Endothelial cell of umbilical vein (primary cell): ENCODE results near the gene CACNA2D3. TPM values are rescaled to one million over a fixed set of nuclear protein-coding genes. Genes with fewer than 3 reads are reported as not detected.

ENCODE experiments used
- BruUV-seq: library from RNA; stranded (reverse); fragments of 400-500 nt; replicated peaks from 2 replicates; lab custom pipeline; 2021; lab: Mats Ljungman, UMichigan
- CTCF ChIA-PET: fragments of 300-600, 350-600 bp; sonication (Branson Sonifier 250); formaldehyde crosslinking; loops from one replicate; lab custom pipeline; 2021; ENCODE audit warnings: antibody characterized with exemption, inconsistent platforms; lab: Charles Lee
- POLR2A ChIA-PET: fragments of 300-600, 350-600 bp; sonication (Branson Sonifier 250); formaldehyde crosslinking; loops from one replicate; lab custom pipeline; 2021; ENCODE audit warnings: antibody characterized with exemption, inconsistent platforms; lab: Charles Lee
- DNase-seq: peaks from one replicate; pipeline ENCODE4 v3.0.0-alpha.2; 2011; ENCODE audit warnings: low read depth, low spot score
- FAIRE-seq: peaks from 2 replicates; lab custom pipeline; 2011; peaks lifted over from hg19 to GRCh38; lab: Jason Lieb, UNC
- H2AFZ ChIP-seq: 2 replicates; pipeline ENCODE4 v1.6.0; 2012; ENCODE audit warnings: low read depth, low read length, control low read depth, inconsistent platforms
- H3K27ac ChIP-seq: 2 replicates; pipeline ENCODE4 v1.5.1; 2011; ENCODE audit warnings: low read depth, mild to moderate bottlenecking, control low read depth, low read length, moderate library complexity; ENCODE audit not compliant: insufficient read depth
- H3K27me3 ChIP-seq, 2 experiments: 2 replicates each; pipeline versions ENCODE4 v1.6.0 to v1.6.1; 2011; ENCODE audit warnings: low read length in 2 of 2, mixed read lengths in 1 of 2; ENCODE audit not compliant: control insufficient read depth in 2 of 2, insufficient read depth in 2 of 2
- H3K36me3 ChIP-seq, 2 experiments: 2 replicates in 1 of 2; 3 replicates in 1 of 2; pipeline ENCODE4 v1.5.1; 2011; ENCODE audit warnings: low read length in 2 of 2, mild to moderate bottlenecking in 1 of 2, moderate library complexity in 1 of 2; ENCODE audit not compliant: control insufficient read depth in 2 of 2, insufficient read depth in 2 of 2; ENCODE audit errors: extremely low read depth in 1 of 2
- H3K4me1 ChIP-seq: 3 replicates; pipeline ENCODE4 v1.5.1; 2011; ENCODE audit warnings: mild to moderate bottlenecking, low read length; ENCODE audit not compliant: control insufficient read depth, insufficient read depth; ENCODE audit errors: extremely low read depth
- H3K4me2 ChIP-seq: 2 replicates; pipeline ENCODE4 v1.6.1; 2011; ENCODE audit warnings: low read length, control low read depth, mixed read lengths; ENCODE audit not compliant: insufficient read depth
- H3K4me3 ChIP-seq, 3 experiments: fragments of 200-600 bp in 1 of 3; sonication (generic), shearing (Covaris generic) in 1 of 3; replicated peaks in 1 of 3; 2 replicates each; pipeline ENCODE4 v1.5.1; 2011 to 2016; ENCODE audit warnings: control low read depth in 3 of 3, low read length in 3 of 3, mild to moderate bottlenecking in 2 of 3, inconsistent platforms in 1 of 3, low read depth in 1 of 3, moderate library complexity in 1 of 3; ENCODE audit not compliant: insufficient read depth in 1 of 3
- H3K79me2 ChIP-seq: 2 replicates; pipeline ENCODE4 v1.6.0; 2012; ENCODE audit warnings: low read length, inconsistent platforms; ENCODE audit not compliant: control insufficient read depth, insufficient read depth
- H3K9ac ChIP-seq: replicated peaks from 2 replicates; pipeline ENCODE3; 2011; ENCODE audit warnings: low read length, control low read depth; ENCODE audit not compliant: insufficient read depth; ENCODE audit errors: extremely low read depth
- H3K9me1 ChIP-seq: replicated peaks from 3 replicates; pipeline ENCODE4 v1.6.0; 2011; ENCODE audit warnings: mild to moderate bottlenecking, low read length; ENCODE audit not compliant: control insufficient read depth, insufficient read depth; ENCODE audit errors: extremely low read depth
- H3K9me3 ChIP-seq: replicated peaks from 2 replicates; pipeline ENCODE4 v1.5.1; 2012; ENCODE audit warnings: low read length, inconsistent platforms; ENCODE audit not compliant: control insufficient read depth, insufficient read depth
- H4K20me1 ChIP-seq: replicated peaks from 2 replicates; pipeline ENCODE3; 2011; ENCODE audit warnings: mild to moderate bottlenecking, low read length; ENCODE audit not compliant: control insufficient read depth, insufficient read depth; ENCODE audit errors: extremely low read depth
- EZH2 ChIP-seq: IDR thresholded peaks from 2 replicates; pipeline ENCODE4 v1.6.1; 2012; ENCODE audit warnings: borderline replicate concordance, low read depth, mild to moderate bottlenecking, moderate library complexity, low read length, inconsistent platforms; ENCODE audit not compliant: severe bottlenecking
- FOS ChIP-seq: IDR thresholded peaks from 2 replicates; pipeline ENCODE4 v1.6.1; 2011; ENCODE audit warnings: mild to moderate bottlenecking, low read length, moderate library complexity, borderline replicate concordance; ENCODE audit not compliant: insufficient read depth
- GATA2 ChIP-seq: IDR thresholded peaks from 2 replicates; pipeline ENCODE4 v1.7.0; 2011; ENCODE audit warnings: low read depth, mild to moderate bottlenecking, moderate library complexity, mixed read lengths, low read length; ENCODE audit not compliant: insufficient read length, insufficient read depth
- JUN ChIP-seq: IDR thresholded peaks from 2 replicates; pipeline ENCODE4 v1.6.1; 2011; ENCODE audit warnings: borderline replicate concordance, low read depth; ENCODE audit not compliant: insufficient read length, insufficient read depth
- MYC ChIP-seq: IDR thresholded peaks from one replicate; pipeline ENCODE4 v1.6.1; 2011; ENCODE audit warnings: mild to moderate bottlenecking, low read depth, low read length
- POLR2A ChIP-seq: IDR thresholded peaks from 2 replicates; pipeline ENCODE4 v1.6.1; 2012; ENCODE audit warnings: low read depth, mild to moderate bottlenecking, control low read depth, low read length
- POLR2AphosphoS5 ChIP-seq: IDR thresholded peaks from 2 replicates; pipeline ENCODE4 v1.6.1; 2012; ENCODE audit warnings: low read depth, mild to moderate bottlenecking, control low read depth, low read length, moderate library complexity; ENCODE audit not compliant: insufficient read depth
- dilution Hi-C: fragments of 300-500 bp; cut with MboI; formaldehyde crosslinking; loops from one replicate; pipeline ENCODE4 v1.15.0; 2019; ENCODE audit warnings: low sequenced_read_pairs; ENCODE audit not compliant: extremely low pct_ligation_motif_present
- intact Hi-C: fragments of 100-400 bp; cut with micrococcal nuclease; formaldehyde crosslinking; loops from one replicate; pipeline ENCODE4 v1.10.0; 2022
- polyA plus RNA-seq, 4 experiments: library from polyadenylated mRNA; depleted of rRNA in 3 of 4; stranded (reverse) in 3 of 4; unstranded in 1 of 4; fragments of >200 nt; gene quantifications; 2 replicates each; pipeline versions ENCODE4 v1.2.1 to v1.2.3, GENCODE V29; 2011 to 2012; ENCODE audit warnings: missing spikeins in 1 of 4
- total RNA-seq: library from RNA; stranded (reverse); gene quantifications from 2 replicates; pipeline ENCODE4 v1.2.3, GENCODE V29; 2021
- TF ChIP-seq, protein P1 (sequence below), 2 donors: IDR thresholded peaks; 1 replicate in 1 of 2; 2 replicates in 1 of 2; pipeline ENCODE4 v1.5.1; 2011; ENCODE audit warnings: low read length in 2 of 2, mild to moderate bottlenecking in 2 of 2, moderate library complexity in 2 of 2, control low read depth in 1 of 2, inconsistent platforms in 1 of 2, low read depth in 1 of 2; ENCODE audit not compliant: insufficient read depth in 1 of 2; ENCODE audit errors: extremely low read depth in 1 of 2
- TF ChIP-seq, protein P2 (sequence below): IDR thresholded peaks from 2 replicates; pipeline ENCODE4 v1.6.1; 2011; ENCODE audit not compliant: insufficient read depth, insufficient read length

Gene CACNA2D3
- total and polyA plus RNA-seq, 2 donors (not counting 3 experiments of a cell fraction or from before 2014, with no cell fraction given): not detected

DNA sequence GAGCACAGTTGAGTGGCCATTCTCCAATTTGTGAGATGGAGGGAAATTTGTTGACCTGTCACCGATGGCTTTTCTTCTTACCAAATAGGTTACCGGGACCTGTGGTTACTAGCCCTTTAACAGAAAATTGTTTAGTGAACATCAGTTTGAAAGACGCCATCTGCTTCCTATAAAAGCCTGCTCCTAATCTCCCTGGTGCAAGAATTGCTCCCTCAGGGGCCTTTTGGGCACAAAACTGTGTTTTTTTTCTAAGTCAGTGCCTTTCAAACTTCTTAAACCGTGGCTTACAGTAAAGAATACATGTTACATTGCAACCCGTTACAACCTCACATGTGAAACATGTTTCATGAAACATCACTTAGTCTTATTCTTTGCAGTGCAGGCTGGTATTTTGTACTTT lies 15.0 kb downstream of the CACNA2D3 start:
- H4K20me1 ChIP-seq: no peaks in the 10 kb centered on the region
- no peaks in the 10 kb centered on the region for H3K9me1 ChIP-seq
- H3K36me3 ChIP-seq: no peaks in the 10 kb centered on the region
- H3K4me2 ChIP-seq: no peak overlapping the region
- intact Hi-C loops: no loop called here
- H2AFZ ChIP-seq: no peak overlapping the region
- no peaks in the 10 kb centered on the region for H3K79me2 ChIP-seq
- H3K4me3 ChIP-seq: no peak overlapping the region
- ChIA-PET CTCF (no interaction called here), POLR2A (no interaction called here)
- no peak for DNase-seq
- H3K27ac ChIP-seq: no peak overlapping the region
- H3K27me3 ChIP-seq: no peaks in the 10 kb centered on the region
- no peak for TF ChIP-seq JUN
- no peak for TF ChIP-seq POLR2A
- TF ChIP-seq MYC: no peak
- no peak for TF ChIP-seq POLR2AphosphoS5
- TF ChIP-seq FOS: no peak
- no peak for TF ChIP-seq EZH2
- TF ChIP-seq, protein P1, sequence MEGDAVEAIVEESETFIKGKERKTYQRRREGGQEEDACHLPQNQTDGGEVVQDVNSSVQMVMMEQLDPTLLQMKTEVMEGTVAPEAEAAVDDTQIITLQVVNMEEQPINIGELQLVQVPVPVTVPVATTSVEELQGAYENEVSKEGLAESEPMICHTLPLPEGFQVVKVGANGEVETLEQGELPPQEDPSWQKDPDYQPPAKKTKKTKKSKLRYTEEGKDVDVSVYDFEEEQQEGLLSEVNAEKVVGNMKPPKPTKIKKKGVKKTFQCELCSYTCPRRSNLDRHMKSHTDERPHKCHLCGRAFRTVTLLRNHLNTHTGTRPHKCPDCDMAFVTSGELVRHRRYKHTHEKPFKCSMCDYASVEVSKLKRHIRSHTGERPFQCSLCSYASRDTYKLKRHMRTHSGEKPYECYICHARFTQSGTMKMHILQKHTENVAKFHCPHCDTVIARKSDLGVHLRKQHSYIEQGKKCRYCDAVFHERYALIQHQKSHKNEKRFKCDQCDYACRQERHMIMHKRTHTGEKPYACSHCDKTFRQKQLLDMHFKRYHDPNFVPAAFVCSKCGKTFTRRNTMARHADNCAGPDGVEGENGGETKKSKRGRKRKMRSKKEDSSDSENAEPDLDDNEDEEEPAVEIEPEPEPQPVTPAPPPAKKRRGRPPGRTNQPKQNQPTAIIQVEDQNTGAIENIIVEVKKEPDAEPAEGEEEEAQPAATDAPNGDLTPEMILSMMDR (IDR thresholded peaks at IDR 0.05; ENCODE audit: extremely low read depth in 1 of 2, insufficient read depth in 1 of 2, low read depth in 1 of 2, low read length in 2 of 2): no peak
- no peak for TF ChIP-seq GATA2
- TF ChIP-seq, protein P2, sequence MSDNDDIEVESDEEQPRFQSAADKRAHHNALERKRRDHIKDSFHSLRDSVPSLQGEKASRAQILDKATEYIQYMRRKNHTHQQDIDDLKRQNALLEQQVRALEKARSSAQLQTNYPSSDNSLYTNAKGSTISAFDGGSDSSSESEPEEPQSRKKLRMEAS: no peak
- no peak overlapping the region for H3K9ac ChIP-seq
- no TSS peak for BruUV-seq
- no peak for FAIRE-seq
- no peaks in the 10 kb centered on the region for H3K9me3 ChIP-seq
- H3K4me1 ChIP-seq: no peaks in the 10 kb centered on the region
- dilution Hi-C loops: no loop called here
